Measurements from ENCODE around the gene XYLT1.

XYLT1 gene

DNA sequence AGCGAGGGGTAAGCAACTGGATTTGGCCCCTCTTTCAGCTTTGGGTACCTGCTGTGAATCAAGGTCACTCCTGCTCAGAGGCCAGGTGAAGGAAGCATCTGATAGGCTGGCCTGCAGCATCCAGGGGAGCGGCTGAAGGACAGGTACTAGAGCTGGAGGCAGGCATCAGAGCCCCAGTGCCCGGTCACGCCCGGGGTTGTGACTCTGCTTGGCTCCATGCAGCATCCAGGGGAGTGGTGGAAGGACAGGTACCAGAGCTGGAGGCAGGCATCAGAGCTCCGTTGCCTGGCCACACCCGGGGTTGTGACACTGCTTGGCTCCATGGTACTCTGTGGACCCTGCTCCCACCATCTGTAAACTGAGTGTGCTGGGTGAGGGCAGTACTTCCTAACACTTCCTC lies 189.7 kb downstream of the XYLT1 start:
- TF ChIP-seq FOXP2 (optimal IDR thresholded peaks at IDR 0.05; ENCODE audit: control extremely low read depth, extremely low read length, insufficient read depth) = no peak
- no peak for TF ChIP-seq EZH2 (IDR thresholded peaks at IDR 0.05)
- TF ChIP-seq POLR2AphosphoS5 (IDR thresholded peaks at IDR 0.05; ENCODE audit: borderline replicate concordance, low read depth, low read length) = no peak
- no peaks in the 10 kb centered on the region for H3K36me3 ChIP-seq (ENCODE audit: insufficient read depth, low read length)
- no peak for DNase-seq (ENCODE audit: low read depth, low spot score)
- no peak overlapping the region for H3K9ac ChIP-seq (ENCODE audit: insufficient read length)
- no peak overlapping the region for H3K4me3 ChIP-seq
- no peaks in the 10 kb centered on the region for H3K9me3 ChIP-seq (ENCODE audit: low read depth, low read length)
- no peak overlapping the region for H3K27ac ChIP-seq

DNA sequence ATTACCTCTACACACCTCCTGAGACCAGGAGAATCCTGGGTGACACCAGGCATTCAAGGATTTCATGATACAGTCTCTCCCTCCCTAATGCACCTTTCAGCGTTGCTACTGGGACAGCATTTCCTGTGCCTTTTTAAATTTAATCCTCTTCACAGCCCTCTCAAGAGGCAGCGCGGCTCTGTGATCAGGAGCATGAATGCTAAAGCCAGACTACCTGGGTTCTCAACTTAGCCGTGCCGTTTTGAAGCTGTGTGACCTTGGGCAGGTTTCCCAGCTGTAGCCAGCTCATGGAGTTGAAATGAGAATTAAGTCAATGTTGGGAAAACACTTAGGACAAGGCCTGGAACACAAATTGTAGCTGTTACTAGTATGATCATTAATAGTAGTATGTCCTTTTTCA lies 191.8 kb downstream of the XYLT1 start:
- Histone ChIP-seq H3K36me3 (ENCODE audit: insufficient read depth, low read length) (no peaks in the 10 kb centered on the region), H3K27ac (no peak overlapping the region), H3K9me3 (ENCODE audit: low read depth, low read length) (no peaks in the 10 kb centered on the region), H3K4me3 (no peak overlapping the region), H3K9ac (ENCODE audit: insufficient read length) (no peak overlapping the region)
- no peak for DNase-seq (ENCODE audit: low read depth, low spot score)
- TF ChIP-seq EZH2 (IDR thresholded peaks at IDR 0.05) (no peak), POLR2AphosphoS5 (IDR thresholded peaks at IDR 0.05; ENCODE audit: borderline replicate concordance, low read depth, low read length) (no peak), FOXP2 (optimal IDR thresholded peaks at IDR 0.05; ENCODE audit: control extremely low read depth, extremely low read length, insufficient read depth) (no peak)

DNA sequence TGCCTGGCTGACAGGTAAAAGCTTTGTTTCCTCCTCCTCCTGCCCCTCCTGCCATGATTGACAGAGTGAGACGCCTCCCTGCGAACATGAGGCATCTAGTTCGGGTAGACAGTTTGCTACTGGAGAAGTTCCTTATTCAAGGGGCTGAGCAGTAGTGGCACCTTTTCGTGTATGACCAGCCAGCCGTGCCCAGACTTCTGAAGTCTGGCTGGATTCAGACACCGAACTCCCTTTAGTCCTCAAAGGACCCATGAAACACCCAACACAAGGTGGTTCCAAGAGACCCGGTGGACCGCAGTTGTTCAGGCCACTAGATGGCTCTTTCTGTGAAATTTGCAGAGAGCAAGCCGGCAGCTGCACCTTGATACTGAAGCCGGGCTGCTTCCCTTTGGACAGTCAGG lies 192.8 kb downstream of the XYLT1 start:
- no peak for DNase-seq (ENCODE audit: low read depth, low spot score)
- no peak overlapping the region for H3K9ac ChIP-seq (ENCODE audit: insufficient read length)

DNA sequence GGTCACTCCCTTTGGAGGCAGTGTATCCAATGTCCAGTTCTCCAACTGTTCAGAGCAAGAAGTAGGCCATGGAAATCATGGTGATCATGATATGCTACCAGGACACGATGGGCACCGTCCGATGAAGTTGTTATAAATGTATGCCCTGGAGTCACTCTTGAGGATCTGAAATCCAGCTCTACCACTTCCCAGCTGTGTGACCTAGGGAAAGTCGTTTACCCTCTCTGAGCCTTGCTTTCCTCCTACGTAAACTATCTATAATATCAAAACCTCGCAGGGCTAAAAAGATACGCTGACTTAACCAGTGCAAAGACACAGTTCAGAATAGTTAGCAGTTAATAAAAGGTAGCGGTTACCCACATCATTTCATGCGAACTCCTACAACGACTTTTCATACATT lies 194.2 kb downstream of the XYLT1 start:
- H3K27ac ChIP-seq = no peak overlapping the region
- TF ChIP-seq FOXP2 (optimal IDR thresholded peaks at IDR 0.05; ENCODE audit: control extremely low read depth, extremely low read length, insufficient read depth) (no peak), POLR2AphosphoS5 (IDR thresholded peaks at IDR 0.05; ENCODE audit: borderline replicate concordance, low read depth, low read length) (no peak), EZH2 (IDR thresholded peaks at IDR 0.05) (no peak)

More for the DNA sequence above, 192.8 kb downstream of the XYLT1 start:
- Histone ChIP-seq H3K9me3 (ENCODE audit: low read depth, low read length) (no peaks in the 10 kb centered on the region), H3K27ac (no peak overlapping the region), H3K36me3 (ENCODE audit: insufficient read depth, low read length) (no peaks in the 10 kb centered on the region), H3K4me3 (no peak overlapping the region)
- TF ChIP-seq FOXP2 (optimal IDR thresholded peaks at IDR 0.05; ENCODE audit: control extremely low read depth, extremely low read length, insufficient read depth) (no peak), EZH2 (IDR thresholded peaks at IDR 0.05) (no peak), POLR2AphosphoS5 (IDR thresholded peaks at IDR 0.05; ENCODE audit: borderline replicate concordance, low read depth, low read length) (no peak)

DNA sequence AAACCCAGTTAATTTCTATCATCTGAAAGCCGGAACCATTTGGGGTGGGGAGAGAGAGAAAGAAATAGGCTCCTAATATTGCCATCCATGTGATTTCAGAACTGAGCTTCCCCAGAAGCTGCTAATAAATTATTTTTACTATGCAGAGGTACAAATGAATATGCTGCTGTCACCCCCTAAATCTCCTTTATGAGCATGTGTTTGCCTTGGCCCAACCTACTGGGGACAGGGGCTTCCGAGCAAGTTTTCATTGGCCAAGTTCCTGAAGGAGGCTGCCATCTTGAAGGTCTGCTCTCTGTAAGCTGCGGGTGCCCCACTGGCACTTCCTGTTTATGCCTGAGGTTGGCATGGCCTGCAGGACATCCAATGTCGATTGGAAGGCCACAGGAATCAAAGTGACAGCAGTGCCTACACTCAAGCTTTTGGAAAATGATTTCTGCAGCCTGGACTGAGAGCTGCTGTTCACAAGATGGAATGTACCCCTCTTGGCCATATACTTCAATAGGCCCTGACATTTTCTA lies 194.7 kb downstream of the XYLT1 start:
- no peak overlapping the region for H3K4me3 ChIP-seq
- no peak overlapping the region for H3K27ac ChIP-seq
- no peaks in the 10 kb centered on the region for H3K36me3 ChIP-seq (ENCODE audit: insufficient read depth, low read length)
- H3K9me3 ChIP-seq (ENCODE audit: low read depth, low read length) = no peaks in the 10 kb centered on the region
- no peak overlapping the region for H3K9ac ChIP-seq (ENCODE audit: insufficient read length)
- no peak for TF ChIP-seq FOXP2 (optimal IDR thresholded peaks at IDR 0.05; ENCODE audit: control extremely low read depth, extremely low read length, insufficient read depth)
- no peak for TF ChIP-seq POLR2AphosphoS5 (IDR thresholded peaks at IDR 0.05; ENCODE audit: borderline replicate concordance, low read depth, low read length)
- TF ChIP-seq EZH2 (IDR thresholded peaks at IDR 0.05) = no peak
- DNase-seq (ENCODE audit: low read depth, low spot score) = no peak

More for the DNA sequence above, 194.2 kb downstream of the XYLT1 start:
- no peak for DNase-seq (ENCODE audit: low read depth, low spot score)
- Histone ChIP-seq H3K36me3 (ENCODE audit: insufficient read depth, low read length) (no peaks in the 10 kb centered on the region), H3K9me3 (ENCODE audit: low read depth, low read length) (no peaks in the 10 kb centered on the region), H3K4me3 (no peak overlapping the region), H3K9ac (ENCODE audit: insufficient read length) (no peak overlapping the region)

DNA sequence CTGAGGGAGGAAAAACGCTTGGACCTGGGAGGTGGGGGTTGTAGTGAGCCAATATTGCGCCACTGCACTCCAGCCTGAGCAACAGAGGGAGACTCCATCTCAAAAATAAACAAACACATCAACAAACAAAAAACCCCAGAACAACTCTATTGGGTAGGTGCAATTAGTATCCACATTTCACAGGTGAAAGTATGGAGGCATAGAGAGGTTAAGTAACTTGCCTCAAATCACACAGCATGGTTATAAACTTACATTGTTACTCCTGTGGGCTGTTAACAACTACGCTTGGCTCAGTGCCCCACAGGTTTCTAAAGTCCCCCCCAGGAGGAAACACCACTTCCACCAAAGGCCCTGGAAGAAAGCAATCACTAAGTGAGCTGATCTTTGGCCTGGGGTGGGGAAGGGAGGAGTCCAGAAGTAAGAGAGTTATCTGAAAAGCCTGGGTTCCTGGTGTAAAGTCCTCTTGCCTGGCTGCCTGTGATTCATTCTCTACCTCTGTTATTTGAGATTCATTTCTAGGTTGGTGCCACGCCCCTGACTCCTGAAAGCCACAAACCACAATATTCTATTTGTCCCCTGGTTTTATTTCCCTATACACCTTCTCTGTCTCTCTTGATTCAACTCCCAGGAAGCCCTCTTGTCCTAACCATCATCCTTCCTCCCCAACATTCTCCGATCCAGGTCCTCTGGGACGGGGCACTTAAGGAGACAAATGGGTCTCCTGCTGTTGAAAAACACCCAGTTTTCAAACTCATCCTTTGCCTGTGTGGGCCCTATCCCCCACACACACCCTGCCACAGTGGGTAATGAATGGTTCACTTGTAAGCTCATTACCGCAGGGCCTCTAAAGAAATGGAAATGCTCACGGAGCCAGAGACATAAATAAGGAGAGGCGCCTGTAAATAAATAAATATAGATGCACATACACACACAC lies 195.4 kb downstream of the XYLT1 start:
- TF ChIP-seq POLR2AphosphoS5 (IDR thresholded peaks at IDR 0.05; ENCODE audit: borderline replicate concordance, low read depth, low read length) (no peak), FOXP2 (optimal IDR thresholded peaks at IDR 0.05; ENCODE audit: control extremely low read depth, extremely low read length, insufficient read depth) (no peak), EZH2 (IDR thresholded peaks at IDR 0.05) (no peak)
- H3K27ac ChIP-seq = no peak overlapping the region
- no peaks in the 10 kb centered on the region for H3K9me3 ChIP-seq (ENCODE audit: low read depth, low read length)
- no peaks in the 10 kb centered on the region for H3K36me3 ChIP-seq (ENCODE audit: insufficient read depth, low read length)
- no peak for DNase-seq (ENCODE audit: low read depth, low spot score)
- no peak overlapping the region for H3K9ac ChIP-seq (ENCODE audit: insufficient read length)
- H3K4me3 ChIP-seq = no peak overlapping the region

DNA sequence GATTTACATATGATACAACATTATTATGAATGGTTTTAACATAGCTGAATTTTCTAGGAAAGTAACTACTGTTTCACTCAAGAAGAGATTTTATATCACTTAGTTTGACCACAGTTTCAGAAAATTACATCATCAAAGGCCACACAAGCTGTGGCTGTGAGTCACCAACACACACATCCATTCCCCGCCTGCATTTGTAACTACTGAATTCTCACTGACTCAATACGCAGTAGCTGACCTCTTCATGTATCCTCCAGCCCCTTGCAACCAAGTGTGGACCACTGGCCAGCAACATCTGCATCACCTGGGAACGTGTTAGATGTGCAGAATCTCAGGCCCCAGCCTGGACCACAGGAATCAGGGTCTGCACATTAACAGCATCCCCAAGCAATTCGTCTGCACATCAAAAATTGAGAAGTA lies 197.6 kb downstream of the XYLT1 start:
- TF ChIP-seq POLR2AphosphoS5 (IDR thresholded peaks at IDR 0.05; ENCODE audit: borderline replicate concordance, low read depth, low read length) = no peak
- TF ChIP-seq FOXP2 (optimal IDR thresholded peaks at IDR 0.05; ENCODE audit: control extremely low read depth, extremely low read length, insufficient read depth) = no peak
- no peak for TF ChIP-seq EZH2 (IDR thresholded peaks at IDR 0.05)
- Histone ChIP-seq H3K27ac (no peak overlapping the region), H3K9me3 (ENCODE audit: low read depth, low read length) (no peaks in the 10 kb centered on the region), H3K4me3 (no peak overlapping the region), H3K9ac (ENCODE audit: insufficient read length) (no peak overlapping the region), H3K36me3 (ENCODE audit: insufficient read depth, low read length) (no peaks in the 10 kb centered on the region)
- DNase-seq (ENCODE audit: low read depth, low spot score) = no peak

DNA sequence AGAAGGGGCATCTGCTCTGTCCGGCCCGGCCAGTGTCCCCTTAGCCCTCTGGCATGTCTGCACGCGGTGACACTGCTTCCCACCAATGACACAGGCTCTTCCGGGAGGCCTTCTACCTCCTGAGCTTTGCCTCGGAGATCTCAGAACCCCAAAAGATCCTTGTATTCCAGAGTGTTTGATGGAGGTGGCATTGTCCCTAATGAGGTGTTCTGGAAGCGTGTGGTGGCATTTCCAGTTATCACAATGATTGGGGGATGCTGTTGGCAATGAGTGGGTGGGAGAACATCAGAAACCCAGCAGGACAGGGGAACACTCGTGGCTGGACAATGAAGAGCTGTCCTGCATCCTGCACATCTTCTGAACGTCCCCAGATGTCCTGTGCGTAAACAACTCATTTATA lies 198.0 kb downstream of the XYLT1 start:
- TF ChIP-seq EZH2 (IDR thresholded peaks at IDR 0.05) (no peak), FOXP2 (optimal IDR thresholded peaks at IDR 0.05; ENCODE audit: control extremely low read depth, extremely low read length, insufficient read depth) (no peak), POLR2AphosphoS5 (IDR thresholded peaks at IDR 0.05; ENCODE audit: borderline replicate concordance, low read depth, low read length) (no peak)
- H3K4me3 ChIP-seq = no peak overlapping the region
- no peak overlapping the region for H3K27ac ChIP-seq
- H3K36me3 ChIP-seq (ENCODE audit: insufficient read depth, low read length) = no peaks in the 10 kb centered on the region
- DNase-seq (ENCODE audit: low read depth, low spot score) = no peak
- H3K9me3 ChIP-seq (ENCODE audit: low read depth, low read length) = no peaks in the 10 kb centered on the region
- no peak overlapping the region for H3K9ac ChIP-seq (ENCODE audit: insufficient read length)

Data from SK-N-MC (cell line).